ENCODE data around the gene LRRC14B.

GRCh38 chr5:181566-181965 is 9.7 kb upstream of the LRRC14B start:
- TF ChIP-seq, protein P1, sequence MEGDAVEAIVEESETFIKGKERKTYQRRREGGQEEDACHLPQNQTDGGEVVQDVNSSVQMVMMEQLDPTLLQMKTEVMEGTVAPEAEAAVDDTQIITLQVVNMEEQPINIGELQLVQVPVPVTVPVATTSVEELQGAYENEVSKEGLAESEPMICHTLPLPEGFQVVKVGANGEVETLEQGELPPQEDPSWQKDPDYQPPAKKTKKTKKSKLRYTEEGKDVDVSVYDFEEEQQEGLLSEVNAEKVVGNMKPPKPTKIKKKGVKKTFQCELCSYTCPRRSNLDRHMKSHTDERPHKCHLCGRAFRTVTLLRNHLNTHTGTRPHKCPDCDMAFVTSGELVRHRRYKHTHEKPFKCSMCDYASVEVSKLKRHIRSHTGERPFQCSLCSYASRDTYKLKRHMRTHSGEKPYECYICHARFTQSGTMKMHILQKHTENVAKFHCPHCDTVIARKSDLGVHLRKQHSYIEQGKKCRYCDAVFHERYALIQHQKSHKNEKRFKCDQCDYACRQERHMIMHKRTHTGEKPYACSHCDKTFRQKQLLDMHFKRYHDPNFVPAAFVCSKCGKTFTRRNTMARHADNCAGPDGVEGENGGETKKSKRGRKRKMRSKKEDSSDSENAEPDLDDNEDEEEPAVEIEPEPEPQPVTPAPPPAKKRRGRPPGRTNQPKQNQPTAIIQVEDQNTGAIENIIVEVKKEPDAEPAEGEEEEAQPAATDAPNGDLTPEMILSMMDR (IDR thresholded peaks at IDR 0.05; ENCODE audit: insufficient read depth, low read depth, low read length): no peak
- TF ChIP-seq EZH2 (IDR thresholded peaks at IDR 0.05; ENCODE audit: insufficient read depth, low read length): no peak
